HFF-Myc (cell line): ENCODE measurements around the gene SSR4.

ENCODE experiments used
- DNase-seq: peaks from one replicate; pipeline ENCODE4 v3.0.0-alpha.2; 2011; ENCODE audit warnings: low read depth; ENCODE audit errors: extremely low read depth
- H3K4me3 ChIP-seq: replicated peaks from 2 replicates; pipeline ENCODE4 v1.5.1; 2011; ENCODE audit warnings: low read depth, mild to moderate bottlenecking, control low read depth, low read length
- TF ChIP-seq, protein P1 (sequence below): IDR thresholded peaks from 2 replicates; pipeline ENCODE4 v1.5.1; 2012; ENCODE audit warnings: mild to moderate bottlenecking, low read depth, low read length, control low read depth; ENCODE audit errors: missing control alignments

SSR4 gene

DNA sequence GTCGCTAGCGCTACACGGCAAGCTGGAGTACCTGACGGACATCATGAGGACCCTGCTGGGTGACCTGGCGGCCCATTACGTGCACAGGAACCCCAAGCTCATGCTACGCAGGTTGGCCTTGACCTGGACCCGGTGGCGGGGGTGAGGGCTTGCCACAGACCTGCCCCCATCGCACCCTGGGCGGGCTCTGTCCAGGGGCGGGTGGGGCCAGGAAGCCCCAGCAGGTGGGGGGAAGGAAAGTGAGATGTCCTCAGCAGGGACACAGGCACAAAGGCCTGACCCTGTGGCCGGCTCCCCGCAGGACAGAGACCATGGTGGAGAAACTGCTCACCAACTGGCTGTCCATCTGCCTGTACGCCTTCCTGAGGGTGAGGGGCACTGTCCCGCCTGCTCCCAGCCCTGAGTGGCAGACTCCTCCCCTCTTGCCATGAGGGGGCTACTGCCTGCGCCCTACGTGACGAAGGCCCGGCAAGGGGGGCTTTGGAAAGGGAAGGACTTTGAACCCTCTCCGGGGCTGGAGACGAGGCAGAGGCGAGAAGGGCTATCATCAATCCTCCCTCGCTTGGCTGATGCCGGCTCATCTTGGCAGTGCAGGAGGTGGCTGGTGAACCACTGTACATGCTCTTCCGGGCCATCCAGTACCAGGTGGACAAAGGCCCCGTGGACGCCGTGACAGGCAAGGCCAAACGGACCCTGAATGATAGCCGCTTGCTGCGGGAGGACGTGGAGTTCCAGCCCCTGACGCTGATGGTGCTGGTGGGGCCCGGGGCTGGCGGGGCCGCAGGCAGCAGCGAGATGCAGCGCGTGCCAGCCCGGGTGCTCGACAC, 19.0 kb upstream of the SSR4 start:
- TF ChIP-seq, protein P1, sequence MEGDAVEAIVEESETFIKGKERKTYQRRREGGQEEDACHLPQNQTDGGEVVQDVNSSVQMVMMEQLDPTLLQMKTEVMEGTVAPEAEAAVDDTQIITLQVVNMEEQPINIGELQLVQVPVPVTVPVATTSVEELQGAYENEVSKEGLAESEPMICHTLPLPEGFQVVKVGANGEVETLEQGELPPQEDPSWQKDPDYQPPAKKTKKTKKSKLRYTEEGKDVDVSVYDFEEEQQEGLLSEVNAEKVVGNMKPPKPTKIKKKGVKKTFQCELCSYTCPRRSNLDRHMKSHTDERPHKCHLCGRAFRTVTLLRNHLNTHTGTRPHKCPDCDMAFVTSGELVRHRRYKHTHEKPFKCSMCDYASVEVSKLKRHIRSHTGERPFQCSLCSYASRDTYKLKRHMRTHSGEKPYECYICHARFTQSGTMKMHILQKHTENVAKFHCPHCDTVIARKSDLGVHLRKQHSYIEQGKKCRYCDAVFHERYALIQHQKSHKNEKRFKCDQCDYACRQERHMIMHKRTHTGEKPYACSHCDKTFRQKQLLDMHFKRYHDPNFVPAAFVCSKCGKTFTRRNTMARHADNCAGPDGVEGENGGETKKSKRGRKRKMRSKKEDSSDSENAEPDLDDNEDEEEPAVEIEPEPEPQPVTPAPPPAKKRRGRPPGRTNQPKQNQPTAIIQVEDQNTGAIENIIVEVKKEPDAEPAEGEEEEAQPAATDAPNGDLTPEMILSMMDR, result no peak
- no peak overlapping the region for H3K4me3 ChIP-seq
- no peak for DNase-seq

DNA sequence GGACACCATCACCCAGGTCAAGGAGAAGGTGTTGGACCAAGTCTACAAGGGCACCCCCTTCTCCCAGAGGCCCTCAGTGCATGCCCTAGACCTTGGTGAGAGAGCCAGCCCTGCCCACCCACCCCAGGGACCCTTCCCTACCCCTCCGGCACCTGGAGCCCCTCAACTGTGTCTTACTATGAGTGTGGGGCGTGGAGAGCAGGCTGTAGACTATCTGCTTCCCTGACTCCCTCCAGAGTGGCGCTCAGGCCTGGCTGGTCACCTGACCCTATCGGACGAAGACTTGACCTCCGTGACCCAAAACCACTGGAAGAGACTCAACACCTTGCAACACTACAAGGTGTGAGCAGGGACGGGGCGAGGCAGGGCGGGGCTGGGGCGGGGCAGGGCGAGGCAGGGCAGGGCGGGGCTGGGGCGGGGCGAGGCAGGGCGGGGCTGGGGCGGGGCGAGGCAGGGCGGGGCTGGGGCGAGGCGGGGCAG, 18.3 kb upstream of the SSR4 start:
- no peak overlapping the region for H3K4me3 ChIP-seq
- TF ChIP-seq, protein P1, result no peak
- DNase-seq, result no peak

DNA sequence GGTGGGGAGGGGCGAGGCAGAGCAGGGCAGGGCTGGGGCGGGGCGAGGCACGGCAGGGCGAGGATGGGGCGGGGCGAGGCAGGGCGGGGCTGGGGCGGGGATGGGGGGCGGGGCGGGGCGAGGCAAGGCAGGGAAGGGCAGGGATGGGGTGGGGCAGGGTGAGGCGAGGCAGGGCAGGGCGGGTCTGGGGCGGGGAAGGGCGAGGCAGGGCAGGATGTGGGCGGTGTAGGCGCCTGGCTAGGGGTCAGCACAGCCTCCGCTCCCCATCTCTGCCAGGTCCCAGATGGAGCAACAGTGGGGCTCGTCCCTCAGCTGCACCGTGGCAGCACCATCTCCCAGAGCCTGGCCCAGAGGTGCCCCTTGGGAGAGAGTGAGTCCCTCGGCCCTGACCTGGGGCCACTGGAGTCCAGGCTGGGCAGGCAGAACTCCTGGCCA, 17.8 kb upstream of the SSR4 start:
- DNase-seq, result no peak
- no peak overlapping the region for H3K4me3 ChIP-seq
- TF ChIP-seq, protein P1, result no peak

DNA sequence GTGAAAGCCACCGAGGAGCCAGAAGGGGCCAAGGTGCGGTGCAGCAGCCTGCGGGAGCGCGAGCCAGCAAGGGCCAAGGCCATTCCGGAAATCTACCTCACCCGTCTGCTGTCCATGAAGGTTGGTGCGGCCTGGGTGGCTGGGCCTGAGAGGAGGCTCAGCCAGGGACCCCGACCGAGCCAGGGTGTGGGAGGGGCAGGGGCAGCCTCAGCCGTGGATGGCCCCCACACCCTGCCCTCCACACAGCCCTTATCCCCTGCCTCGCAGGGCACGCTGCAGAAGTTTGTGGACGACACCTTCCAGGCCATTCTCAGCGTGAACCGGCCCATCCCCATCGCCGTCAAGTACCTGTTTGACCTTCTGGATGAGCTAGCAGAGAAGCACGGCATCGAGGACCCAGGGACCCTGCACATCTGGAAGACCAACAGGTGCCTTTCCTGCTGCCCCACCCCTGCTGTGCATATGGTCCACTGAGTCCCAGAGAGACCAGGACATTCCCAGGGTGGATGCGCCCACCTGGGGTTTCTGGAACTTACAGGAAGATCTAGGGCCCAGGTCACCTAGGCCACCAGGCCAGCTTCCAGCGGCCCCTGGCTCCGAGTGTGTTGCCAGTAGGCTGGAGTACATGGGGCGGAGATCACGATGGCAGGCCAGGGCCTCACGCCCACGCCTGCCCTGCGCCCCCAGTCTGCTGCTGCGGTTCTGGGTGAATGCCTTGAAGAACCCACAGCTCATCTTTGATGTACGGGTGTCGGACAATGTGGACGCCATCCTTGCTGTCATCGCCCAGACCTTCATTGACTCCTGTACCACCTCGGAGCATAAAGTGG, 17.0 kb upstream of the SSR4 start:
- TF ChIP-seq, protein P1, result no peak
- DNase-seq, result no peak
- H3K4me3 ChIP-seq, result no peak overlapping the region

DNA sequence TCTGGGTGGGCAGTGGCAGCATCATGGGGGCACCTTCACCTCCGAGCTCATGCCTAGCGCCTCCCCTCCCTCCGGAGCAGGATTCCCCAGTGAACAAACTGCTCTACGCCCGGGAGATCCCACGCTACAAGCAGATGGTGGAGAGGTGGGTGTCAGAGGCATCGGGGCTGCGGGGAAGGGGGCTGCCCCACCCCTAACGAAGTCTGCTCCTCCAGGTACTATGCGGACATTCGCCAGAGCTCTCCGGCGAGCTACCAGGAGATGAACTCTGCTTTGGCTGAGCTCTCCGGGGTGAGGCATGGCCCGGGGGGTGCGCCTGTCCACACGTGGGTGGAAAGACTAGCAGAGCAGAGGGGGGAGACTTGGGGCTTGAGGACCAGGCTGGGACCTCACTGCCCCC, 16.3 kb upstream of the SSR4 start:
- H3K4me3 ChIP-seq, result no peak overlapping the region
- DNase-seq, result no peak
- TF ChIP-seq, protein P1, result no peak

DNA sequence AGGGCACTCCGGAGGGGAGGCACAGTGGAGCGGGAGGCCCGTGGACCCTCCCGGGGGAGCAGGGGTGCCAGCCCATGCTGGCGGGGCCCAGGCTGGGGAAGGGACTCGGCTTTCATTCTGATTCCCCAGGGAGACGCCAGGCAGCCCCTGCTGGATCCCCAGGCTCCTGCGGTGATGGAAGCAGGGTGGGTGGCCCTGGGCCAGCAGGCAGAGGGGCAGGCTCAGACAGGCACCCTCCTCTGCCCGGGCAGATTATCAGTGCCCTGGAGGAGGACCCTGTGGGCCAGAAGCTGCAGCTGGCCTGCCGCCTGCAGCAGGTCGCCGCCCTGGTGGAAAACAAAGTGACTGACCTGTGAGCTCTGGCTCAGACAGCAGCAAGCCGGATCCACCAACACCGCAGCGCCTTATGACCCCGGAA, 15.8 kb upstream of the SSR4 start:
- TF ChIP-seq, protein P1, result no peak
- DNase-seq, result no peak
- no peak overlapping the region for H3K4me3 ChIP-seq
